SKM-1 treated with dmso at 0.1 percent for 144 hours (cell line): Measurements from ENCODE around the gene RNF17.
"Not testable (repeated sequence)": the region's sequence is repeated elsewhere in the genome, so short reads cannot be mapped to it uniquely, and the experiment has no call there.

Experiments
- DNase-seq: peaks from one replicate; lab custom pipeline; 2025; ENCODE audit not compliant: unreplicated experiment; lab: John Stamatoyannopoulos, UW

Gene RNF17

GRCh38 chr13:24742294-24742693 is 21.7 kb upstream of the RNF17 start:
- DNase-seq, result no peak

GRCh38 chr13:24742977-24743376 is 21.0 kb upstream of the RNF17 start:
- DNase-seq, result no peak

- DNase-seq, result no peak
These were observed 19.7 kb upstream of the RNF17 start for GRCh38 chr13:24744247-24744646.

- no peak for DNase-seq
These were observed 18.5 kb upstream of the RNF17 start for GRCh38 chr13:24745516-24745860.

GRCh38 chr13:24745861-24746617 is 17.9 kb upstream of the RNF17 start:
- DNase-seq, result no peak

GRCh38 chr13:24746618-24747247 is 17.2 kb upstream of the RNF17 start:
- no peak for DNase-seq

- DNase-seq, result no peak
These were observed 16.5 kb upstream of the RNF17 start for GRCh38 chr13:24747248-24748060.

- DNase-seq, result no peak
These were observed 15.9 kb upstream of the RNF17 start for GRCh38 chr13:24748061-24748400.

GRCh38 chr13:24759197-24759596 is 4.8 kb upstream of the RNF17 start:
- no peak for DNase-seq

- DNase-seq, result no peak
These were observed 284 bp downstream of the RNF17 start for GRCh38 chr13:24764276-24764630.

- DNase-seq, result no peak
These were observed 13.2 kb downstream of the RNF17 start for GRCh38 chr13:24777171-24777570.

- DNase-seq, result no peak
These were observed 20.4 kb downstream of the RNF17 start for GRCh38 chr13:24784319-24784718.

- no peak for DNase-seq
These were observed 24.6 kb downstream of the RNF17 start for GRCh38 chr13:24788538-24788937.

- DNase-seq, result peak; percentile 19
These were observed 38.1 kb downstream of the RNF17 start for GRCh38 chr13:24802074-24802473.

GRCh38 chr13:24821207-24821606 is 57.2 kb downstream of the RNF17 start:
- no peak for DNase-seq

GRCh38 chr13:24822640-24823039 is 58.7 kb downstream of the RNF17 start:
- no peak for DNase-seq

GRCh38 chr13:24823122-24823710 is 59.2 kb downstream of the RNF17 start:
- DNase-seq, result not testable (repeated sequence)

GRCh38 chr13:24827799-24828198 is 63.8 kb downstream of the RNF17 start:
- no peak for DNase-seq

- no peak for DNase-seq
These were observed 71.0 kb downstream of the RNF17 start for GRCh38 chr13:24834902-24835510.

GRCh38 chr13:24837528-24837927 is 73.6 kb downstream of the RNF17 start:
- not testable (repeated sequence) for DNase-seq

- peak; percentile 30 for DNase-seq
These were observed 78.7 kb downstream of the RNF17 start for GRCh38 chr13:24842549-24843274.
